GM23338 (cell line): ENCODE results near the gene PER1. TPM values are rescaled to one million over a fixed set of nuclear protein-coding genes. Genes with fewer than 3 reads are reported as not detected.
A peak's percentile ranks its signal among the peaks of the same experiment; 100 is the strongest.

Experiments
- CTCF ChIP-seq, 2 experiments: fragments of 200-600 bp in 1 of 2; sonication (generic) in 1 of 2; conservative IDR thresholded peaks; 2 replicates each; pipeline versions ENCODE4 v1.5.1 to v1.6.1; 2016 to 2017; ENCODE audit warnings: antibody characterized with exemption in 2 of 2, low read depth in 2 of 2, mild to moderate bottlenecking in 2 of 2, moderate library complexity in 1 of 2
- EZH2 ChIP-seq: fragments of 200-600 bp; sonication (generic); IDR thresholded peaks from one replicate; pipeline ENCODE4 v1.8.0; 2017; ENCODE audit warnings: antibody characterized with exemption, mild to moderate bottlenecking, low read depth; ENCODE audit not compliant: unreplicated experiment
- ZNF114 ChIP-seq: fragments of 250-450 bp; sonication (Bioruptor Pico); IDR thresholded peaks from 2 replicates; pipeline ENCODE4 v1.5.0; 2020; ENCODE audit warnings: mild to moderate bottlenecking, moderate library complexity
- microRNA counts: library from miRNA; unstranded; fragments of <30 nt; microRNA quantifications from one replicate; lab custom pipeline; 2017
- microRNA-seq: library from miRNA; unstranded; fragments of <30 nt; microRNA quantifications from one replicate; pipeline ENCODE4, GENCODE V29; 2017
- polyA plus RNA-seq: library from polyadenylated mRNA; unstranded; fragments of >200 nt; fragmentation: Nextera tagmentation; extraction: Ambion mirVana; gene quantifications from 2 replicates; pipeline ENCODE4 v1.2.1, GENCODE V29; 2016
- total RNA-seq: library from RNA; depleted of rRNA; stranded (reverse); fragments of >200 nt; shearing (Covaris generic); gene quantifications from 2 replicates; pipeline ENCODE4 v1.2.3, GENCODE V29; 2014; rRNA removed
- TF ChIP-seq, protein P1 (sequence below): IDR thresholded peaks from one replicate; pipeline ENCODE4 v1.6.1; 2018; ENCODE audit warnings: antibody characterized with exemption; ENCODE audit not compliant: unreplicated experiment

The PER1 gene
- total and polyA plus RNA-seq, 2 experiments from 2014 or later, result 12.2 to 36.1 TPM

DNA sequence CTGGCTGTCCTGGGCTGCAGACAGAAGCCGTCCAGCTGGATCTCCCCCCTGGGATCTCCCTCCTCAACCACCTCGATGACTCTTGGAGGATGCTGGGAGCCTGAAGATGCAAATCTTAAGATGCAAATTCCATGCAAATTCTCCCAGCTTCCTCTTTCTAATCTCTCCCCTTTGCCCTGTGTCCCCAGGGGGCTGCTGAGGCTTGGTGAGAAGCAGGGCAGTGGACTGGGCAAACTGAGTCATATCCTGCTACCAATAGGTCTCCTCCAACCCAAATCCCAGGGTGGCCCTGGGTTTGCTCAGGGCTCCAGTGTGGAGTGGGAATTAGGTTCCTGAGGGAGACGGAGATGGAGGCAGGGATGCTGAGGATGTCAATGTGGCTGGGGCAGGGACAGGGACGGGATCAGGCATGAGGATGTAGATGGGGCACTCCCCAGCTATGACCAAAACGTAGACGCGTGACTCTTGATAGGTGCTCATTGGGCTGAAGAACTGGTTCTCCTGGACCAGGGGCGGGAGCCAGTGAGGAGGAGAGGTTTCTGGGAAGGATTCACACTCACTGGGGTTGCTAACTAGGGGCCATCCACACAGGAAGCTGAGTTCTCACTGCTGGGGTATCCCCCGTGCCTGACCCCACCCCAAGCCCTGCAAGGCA is 61.0 kb downstream of the PER1 start (continued):
- TF ChIP-seq, protein P1, sequence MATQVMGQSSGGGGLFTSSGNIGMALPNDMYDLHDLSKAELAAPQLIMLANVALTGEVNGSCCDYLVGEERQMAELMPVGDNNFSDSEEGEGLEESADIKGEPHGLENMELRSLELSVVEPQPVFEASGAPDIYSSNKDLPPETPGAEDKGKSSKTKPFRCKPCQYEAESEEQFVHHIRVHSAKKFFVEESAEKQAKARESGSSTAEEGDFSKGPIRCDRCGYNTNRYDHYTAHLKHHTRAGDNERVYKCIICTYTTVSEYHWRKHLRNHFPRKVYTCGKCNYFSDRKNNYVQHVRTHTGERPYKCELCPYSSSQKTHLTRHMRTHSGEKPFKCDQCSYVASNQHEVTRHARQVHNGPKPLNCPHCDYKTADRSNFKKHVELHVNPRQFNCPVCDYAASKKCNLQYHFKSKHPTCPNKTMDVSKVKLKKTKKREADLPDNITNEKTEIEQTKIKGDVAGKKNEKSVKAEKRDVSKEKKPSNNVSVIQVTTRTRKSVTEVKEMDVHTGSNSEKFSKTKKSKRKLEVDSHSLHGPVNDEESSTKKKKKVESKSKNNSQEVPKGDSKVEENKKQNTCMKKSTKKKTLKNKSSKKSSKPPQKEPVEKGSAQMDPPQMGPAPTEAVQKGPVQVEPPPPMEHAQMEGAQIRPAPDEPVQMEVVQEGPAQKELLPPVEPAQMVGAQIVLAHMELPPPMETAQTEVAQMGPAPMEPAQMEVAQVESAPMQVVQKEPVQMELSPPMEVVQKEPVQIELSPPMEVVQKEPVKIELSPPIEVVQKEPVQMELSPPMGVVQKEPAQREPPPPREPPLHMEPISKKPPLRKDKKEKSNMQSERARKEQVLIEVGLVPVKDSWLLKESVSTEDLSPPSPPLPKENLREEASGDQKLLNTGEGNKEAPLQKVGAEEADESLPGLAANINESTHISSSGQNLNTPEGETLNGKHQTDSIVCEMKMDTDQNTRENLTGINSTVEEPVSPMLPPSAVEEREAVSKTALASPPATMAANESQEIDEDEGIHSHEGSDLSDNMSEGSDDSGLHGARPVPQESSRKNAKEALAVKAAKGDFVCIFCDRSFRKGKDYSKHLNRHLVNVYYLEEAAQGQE, result no peak
- TF ChIP-seq ZNF114 (CRISPR knock-in tag) (no peak), CTCF (conservative IDR thresholded peaks at IDR 0.05; ENCODE audit: low read depth in 2 of 2) (no peak), EZH2 (no peak)

MicroRNAs within 50 kb of the gene (microRNA counts, 767-probe panel; counts per million panel counts)
- not detected for microRNA hsa-miR-4521 (lab: Ali Mortazavi, UCI)

Small RNA genes within 50 kb of the gene (microRNA-seq; reads per million reads assigned to microRNA genes)
- gene MIR4521 (27.5 reads per million, percentile 47 among the genes with 10 or more reads in this experiment), gene MIR6883 (not detected)

Other genes with a start within 250 kb of the PER1 start
- gene RNF227, start 236.1 kb downstream of the PER1 start, total RNA-seq, result 0.66 and 1.4 TPM in 2 replicates
- gene RNF227, start 236.1 kb downstream of the PER1 start, polyA plus RNA-seq, result 0.35 and 0.42 TPM in 2 replicates
- gene KCNAB3, start 222.5 kb downstream of the PER1 start, total RNA-seq, result 0.47 and 1.0 TPM in 2 replicates
- gene KCNAB3, start 222.5 kb downstream of the PER1 start, polyA plus RNA-seq, result 0.45 and 1.0 TPM in 2 replicates
- 45.2 and 52.4 TPM in 2 replicates for gene TRAPPC1, start 220.5 kb downstream of the PER1 start, total RNA-seq
- gene TRAPPC1, start 220.5 kb downstream of the PER1 start, polyA plus RNA-seq, result 211 and 234 TPM in 2 replicates
- gene CNTROB, start 220.2 kb downstream of the PER1 start, total RNA-seq, result 18.4 and 18.5 TPM in 2 replicates
- 16.3 and 17.8 TPM in 2 replicates for gene CNTROB, start 220.2 kb downstream of the PER1 start, polyA plus RNA-seq
- gene GUCY2D, start 149.8 kb downstream of the PER1 start, total RNA-seq, result 0.07 TPM in 1 of 2 replicates, not detected in the other
- gene GUCY2D, start 149.8 kb downstream of the PER1 start, polyA plus RNA-seq, result 0.08 and 0.96 TPM in 2 replicates
- gene ALOX15B, start 113.3 kb downstream of the PER1 start, total RNA-seq, result 0.39 and 0.45 TPM in 2 replicates
- 0.33 and 0.42 TPM in 2 replicates for gene ALOX15B, start 113.3 kb downstream of the PER1 start, polyA plus RNA-seq
- 1.4 TPM in 1 of 2 replicates, not detected in the other for gene ALOX12B, start 64.7 kb downstream of the PER1 start, total RNA-seq
- 0.16 and 0.30 TPM in 2 replicates for gene ALOX12B, start 64.7 kb downstream of the PER1 start, polyA plus RNA-seq
- 0.10 and 1.6 TPM in 2 replicates for gene ALOXE3, start 33.9 kb downstream of the PER1 start, total RNA-seq
- 0.27 TPM in 1 of 2 replicates, not detected in the other for gene ALOXE3, start 33.9 kb downstream of the PER1 start, polyA plus RNA-seq
- 0.14 TPM in 1 of 2 replicates, not detected in the other for gene HES7, start 28.3 kb downstream of the PER1 start, total RNA-seq
- 0.24 TPM in 1 of 2 replicates, not detected in the other for gene HES7, start 28.3 kb downstream of the PER1 start, polyA plus RNA-seq
- 6.9 and 9.8 TPM in 2 replicates for gene VAMP2, start 10.5 kb upstream of the PER1 start, total RNA-seq
- gene VAMP2, start 10.5 kb upstream of the PER1 start, polyA plus RNA-seq, result 25.4 and 32.3 TPM in 2 replicates
- gene TMEM107, start 24.0 kb upstream of the PER1 start, total RNA-seq, result 11.0 and 20.4 TPM in 2 replicates
- 10.8 and 16.3 TPM in 2 replicates for gene TMEM107, start 24.0 kb upstream of the PER1 start, polyA plus RNA-seq
- 3.9 and 7.1 TPM in 2 replicates for gene BORCS6, start 37.8 kb upstream of the PER1 start, total RNA-seq
- gene BORCS6, start 37.8 kb upstream of the PER1 start, polyA plus RNA-seq, result 1.8 and 2.1 TPM in 2 replicates
- 128 and 135 TPM in 2 replicates for gene AURKB, start 58.2 kb upstream of the PER1 start, total RNA-seq
- gene AURKB, start 58.2 kb upstream of the PER1 start, polyA plus RNA-seq, result 202 and 212 TPM in 2 replicates
- 13.4 and 14.8 TPM in 2 replicates for gene CTC1, start 95.7 kb upstream of the PER1 start, total RNA-seq
- gene CTC1, start 95.7 kb upstream of the PER1 start, polyA plus RNA-seq, result 9.1 and 10.7 TPM in 2 replicates
- 140 and 168 TPM in 2 replicates for gene PFAS, start 96.9 kb upstream of the PER1 start, total RNA-seq
- 96.1 and 106 TPM in 2 replicates for gene PFAS, start 96.9 kb upstream of the PER1 start, polyA plus RNA-seq
- 11.2 and 15.8 TPM in 2 replicates for gene RANGRF, start 136.3 kb upstream of the PER1 start, total RNA-seq
- 52.4 and 53.7 TPM in 2 replicates for gene RANGRF, start 136.3 kb upstream of the PER1 start, polyA plus RNA-seq
- gene SLC25A35, start 143.0 kb upstream of the PER1 start, total RNA-seq, result 2.3 and 4.7 TPM in 2 replicates
- 3.2 and 3.6 TPM in 2 replicates for gene SLC25A35, start 143.0 kb upstream of the PER1 start, polyA plus RNA-seq
- gene ARHGEF15, start 157.8 kb upstream of the PER1 start, total RNA-seq, result 0.43 and 0.52 TPM in 2 replicates
- gene ARHGEF15, start 157.8 kb upstream of the PER1 start, polyA plus RNA-seq, result 0.26 and 0.50 TPM in 2 replicates
- gene ODF4, start 187.4 kb upstream of the PER1 start, total RNA-seq, result not detected in 2 replicates
- not detected in 2 replicates for gene ODF4, start 187.4 kb upstream of the PER1 start, polyA plus RNA-seq
- 3,158 and 4,450 TPM in 2 replicates for gene RPL26, start 230.8 kb upstream of the PER1 start, total RNA-seq
- gene RPL26, start 230.8 kb upstream of the PER1 start, polyA plus RNA-seq, result 2,274 and 2,541 TPM in 2 replicates
- gene RNF222, start 245.4 kb upstream of the PER1 start, total RNA-seq, result 0.07 and 0.31 TPM in 2 replicates
- gene RNF222, start 245.4 kb upstream of the PER1 start, polyA plus RNA-seq, result 0.10 TPM in 1 of 2 replicates, not detected in the other